Measurements from ENCODE around the gene NCK1.

DNA sequence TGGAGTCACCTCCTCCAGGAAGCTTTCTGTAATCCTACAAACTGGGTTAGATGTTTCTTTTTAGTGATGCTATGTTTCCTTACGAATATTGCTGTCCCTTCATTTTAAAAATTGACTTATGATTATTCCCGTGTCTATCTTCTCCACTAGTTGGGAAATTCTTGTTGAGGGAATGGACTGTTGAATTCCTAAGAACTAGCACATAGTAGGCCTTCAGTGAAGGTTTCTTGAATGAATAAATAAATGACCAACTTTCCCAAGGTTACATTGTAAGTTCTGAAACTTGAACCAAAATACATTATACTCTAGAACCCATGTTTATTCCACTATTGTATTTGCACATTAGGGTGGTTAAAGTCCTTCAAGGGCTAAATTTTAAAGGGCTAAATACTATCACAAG lies 95.0 kb downstream of the NCK1 start:
- TF ChIP-seq POLR2A (IDR thresholded peaks at IDR 0.05; ENCODE audit: low read depth, low read length): no peak
- TF ChIP-seq POLR2AphosphoS5 (IDR thresholded peaks at IDR 0.05; ENCODE audit: low read depth, low read length): no peak

All from GM12892 (cell line).